Hepatocyte (in vitro differentiated cells): ENCODE measurements around the gene NEDD4L. TPM values are rescaled to one million over a fixed set of nuclear protein-coding genes. Genes with fewer than 3 reads are reported as not detected.

ENCODE experiments used
- DNase-seq: peaks from one replicate; pipeline ENCODE4 v3.0.0-alpha.2; 2016; ENCODE audit warnings: low spot score
- H2AFZ ChIP-seq: fragments of 200-600 bp; sonication (generic); 2 replicates; pipeline ENCODE4 v1.6.0; 2016; ENCODE audit warnings: antibody characterized with exemption, mild to moderate bottlenecking
- H3K27ac ChIP-seq: fragments of 200-600 bp; sonication (generic); 2 replicates; pipeline ENCODE4 v1.5.1; 2016; ENCODE audit warnings: mild to moderate bottlenecking
- H3K27me3 ChIP-seq: fragments of 200-600 bp; sonication (generic); 2 replicates; pipeline ENCODE4 v1.6.1; 2016
- H3K36me3 ChIP-seq: fragments of 200-600 bp; sonication (generic); replicated peaks from 2 replicates; pipeline ENCODE4 v1.5.1; 2016; ENCODE audit warnings: low read depth; ENCODE audit not compliant: insufficient read depth
- H3K4me1 ChIP-seq: fragments of 200-600 bp; sonication (generic); 2 replicates; pipeline ENCODE4 v1.5.1; 2016; ENCODE audit warnings: mild to moderate bottlenecking, moderate library complexity; ENCODE audit not compliant: insufficient read depth
- H3K4me2 ChIP-seq: fragments of 200-600 bp; sonication (generic); 2 replicates; pipeline ENCODE4 v1.6.0; 2016
- H3K4me3 ChIP-seq: fragments of 200-600 bp; sonication (generic); 2 replicates; pipeline ENCODE4 v1.5.1; 2016; ENCODE audit warnings: mild to moderate bottlenecking
- H3K79me2 ChIP-seq: fragments of 200-600 bp; sonication (generic); 2 replicates; pipeline ENCODE4 v1.6.0; 2017; ENCODE audit warnings: mild to moderate bottlenecking
- H3K9me2 ChIP-seq: fragments of 200-600 bp; sonication (generic); replicated peaks from 2 replicates; pipeline ENCODE4 v1.6.0; 2017; ENCODE audit warnings: mild to moderate bottlenecking; ENCODE audit not compliant: insufficient read depth
- H3K9me3 ChIP-seq: fragments of 200-600 bp; sonication (generic); 2 replicates; pipeline ENCODE4 v1.5.1; 2016; ENCODE audit warnings: low read depth, mild to moderate bottlenecking
- H4K20me1 ChIP-seq: fragments of 200-600 bp; sonication (generic); 2 replicates; pipeline ENCODE4 v1.6.0; 2016; ENCODE audit warnings: mild to moderate bottlenecking; ENCODE audit not compliant: insufficient read depth, poor library complexity, severe bottlenecking
- EZH2 ChIP-seq: fragments of 200-600 bp; sonication (generic); IDR thresholded peaks from 2 replicates; pipeline ENCODE4 v1.6.1; 2016; ENCODE audit warnings: antibody characterized with exemption, mild to moderate bottlenecking, borderline replicate concordance
- EZH2phosphoT487 ChIP-seq: fragments of 200-600 bp; sonication (generic); IDR thresholded peaks from one replicate; pipeline ENCODE4 v1.6.1; 2018; ENCODE audit warnings: antibody characterized with exemption, mild to moderate bottlenecking, low read depth, moderate library complexity; ENCODE audit not compliant: unreplicated experiment, severe bottlenecking
- WGBS: methylation state at CpG from one replicate; pipeline ENCODE4 v1.1.6; 2016; ENCODE audit warnings: low lambda C conversion rate; ENCODE audit errors: missing lambda C conversion rate; 5-methylcytosine and 5-hydroxymethylcytosine counted together
- polyA plus RNA-seq: library from polyadenylated mRNA; unstranded; fragments of >200 nt; fragmentation: Nextera tagmentation; extraction: Ambion mirVana; gene quantifications from 2 replicates; pipeline ENCODE4 v1.2.1, GENCODE V29; 2016
- total RNA-seq: library from RNA; depleted of rRNA; stranded (reverse); fragments of >200 nt; gene quantifications from 2 replicates; pipeline ENCODE4 v1.2.3, GENCODE V29; 2014
- TF ChIP-seq, protein P1 (sequence below): fragments of 200-600 bp; sonication (generic); IDR thresholded peaks from 2 replicates; pipeline ENCODE4 v1.5.1; 2016; ENCODE audit warnings: antibody characterized with exemption, mild to moderate bottlenecking; ENCODE audit not compliant: poor library complexity

NEDD4L gene
- total and polyA plus RNA-seq, 2 experiments from 2014 or later: 104 to 140 TPM

DNA sequence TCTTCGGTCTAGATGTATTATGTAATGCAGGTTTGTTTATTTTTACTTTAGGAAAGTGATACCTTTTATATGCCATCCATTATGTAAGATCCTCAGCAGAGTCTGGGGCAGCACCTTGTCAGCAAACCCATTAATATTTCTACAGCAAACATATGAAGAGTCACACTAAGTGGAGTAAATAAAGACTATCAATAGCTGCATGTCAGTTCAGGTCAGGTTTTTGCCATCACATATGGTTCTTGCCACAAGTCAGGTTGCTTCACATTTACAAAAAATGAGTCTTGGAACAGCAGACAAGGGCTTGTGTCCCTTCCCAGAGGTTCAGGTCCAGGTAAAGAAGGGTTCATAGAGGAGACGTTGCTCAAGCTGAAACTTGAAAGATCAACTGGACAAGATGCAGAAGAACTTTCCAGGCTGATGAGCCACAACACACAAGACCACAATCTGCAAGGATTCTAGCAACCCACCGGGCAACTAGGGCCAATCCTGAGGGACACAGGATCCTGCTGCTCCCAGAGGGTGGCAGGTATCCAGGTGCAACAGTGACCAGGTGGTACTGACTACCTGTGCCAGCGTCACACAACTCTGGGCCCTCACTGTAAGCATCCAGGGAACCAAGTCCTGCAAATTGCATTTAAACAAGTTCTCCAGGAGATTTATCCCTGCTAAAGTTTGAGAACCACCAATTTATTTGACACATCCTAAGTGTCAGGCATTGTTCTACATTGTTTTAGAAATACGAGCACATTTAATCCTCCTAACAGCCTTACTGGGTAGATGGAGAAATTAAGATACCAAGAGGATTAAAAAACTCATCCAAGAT, 369.0 kb downstream of the NEDD4L start:
- TF ChIP-seq EZH2: no peak
- TF ChIP-seq, protein P1, sequence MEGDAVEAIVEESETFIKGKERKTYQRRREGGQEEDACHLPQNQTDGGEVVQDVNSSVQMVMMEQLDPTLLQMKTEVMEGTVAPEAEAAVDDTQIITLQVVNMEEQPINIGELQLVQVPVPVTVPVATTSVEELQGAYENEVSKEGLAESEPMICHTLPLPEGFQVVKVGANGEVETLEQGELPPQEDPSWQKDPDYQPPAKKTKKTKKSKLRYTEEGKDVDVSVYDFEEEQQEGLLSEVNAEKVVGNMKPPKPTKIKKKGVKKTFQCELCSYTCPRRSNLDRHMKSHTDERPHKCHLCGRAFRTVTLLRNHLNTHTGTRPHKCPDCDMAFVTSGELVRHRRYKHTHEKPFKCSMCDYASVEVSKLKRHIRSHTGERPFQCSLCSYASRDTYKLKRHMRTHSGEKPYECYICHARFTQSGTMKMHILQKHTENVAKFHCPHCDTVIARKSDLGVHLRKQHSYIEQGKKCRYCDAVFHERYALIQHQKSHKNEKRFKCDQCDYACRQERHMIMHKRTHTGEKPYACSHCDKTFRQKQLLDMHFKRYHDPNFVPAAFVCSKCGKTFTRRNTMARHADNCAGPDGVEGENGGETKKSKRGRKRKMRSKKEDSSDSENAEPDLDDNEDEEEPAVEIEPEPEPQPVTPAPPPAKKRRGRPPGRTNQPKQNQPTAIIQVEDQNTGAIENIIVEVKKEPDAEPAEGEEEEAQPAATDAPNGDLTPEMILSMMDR: no peak
- no peak for TF ChIP-seq EZH2phosphoT487
- Histone ChIP-seq H4K20me1 (no peaks in the 10 kb centered on the region), H3K9me2 (no peaks in the 10 kb centered on the region), H3K4me3 (no peak overlapping the region), H3K79me2 (no peaks in the 10 kb centered on the region), H3K4me2 (no peak overlapping the region), H3K9me3 (no peaks in the 10 kb centered on the region), H3K36me3 (no peaks in the 10 kb centered on the region), H2AFZ (no peak overlapping the region), H3K4me1 (peaks cover 34% of the 10 kb centered on the region), H3K27ac (peak overlapping the region; percentile 56), H3K27me3 (no peaks in the 10 kb centered on the region)
- DNase-seq: no peak
- 72% methylated on average over 5 of the region's 5 CpGs for WGBS

DNA sequence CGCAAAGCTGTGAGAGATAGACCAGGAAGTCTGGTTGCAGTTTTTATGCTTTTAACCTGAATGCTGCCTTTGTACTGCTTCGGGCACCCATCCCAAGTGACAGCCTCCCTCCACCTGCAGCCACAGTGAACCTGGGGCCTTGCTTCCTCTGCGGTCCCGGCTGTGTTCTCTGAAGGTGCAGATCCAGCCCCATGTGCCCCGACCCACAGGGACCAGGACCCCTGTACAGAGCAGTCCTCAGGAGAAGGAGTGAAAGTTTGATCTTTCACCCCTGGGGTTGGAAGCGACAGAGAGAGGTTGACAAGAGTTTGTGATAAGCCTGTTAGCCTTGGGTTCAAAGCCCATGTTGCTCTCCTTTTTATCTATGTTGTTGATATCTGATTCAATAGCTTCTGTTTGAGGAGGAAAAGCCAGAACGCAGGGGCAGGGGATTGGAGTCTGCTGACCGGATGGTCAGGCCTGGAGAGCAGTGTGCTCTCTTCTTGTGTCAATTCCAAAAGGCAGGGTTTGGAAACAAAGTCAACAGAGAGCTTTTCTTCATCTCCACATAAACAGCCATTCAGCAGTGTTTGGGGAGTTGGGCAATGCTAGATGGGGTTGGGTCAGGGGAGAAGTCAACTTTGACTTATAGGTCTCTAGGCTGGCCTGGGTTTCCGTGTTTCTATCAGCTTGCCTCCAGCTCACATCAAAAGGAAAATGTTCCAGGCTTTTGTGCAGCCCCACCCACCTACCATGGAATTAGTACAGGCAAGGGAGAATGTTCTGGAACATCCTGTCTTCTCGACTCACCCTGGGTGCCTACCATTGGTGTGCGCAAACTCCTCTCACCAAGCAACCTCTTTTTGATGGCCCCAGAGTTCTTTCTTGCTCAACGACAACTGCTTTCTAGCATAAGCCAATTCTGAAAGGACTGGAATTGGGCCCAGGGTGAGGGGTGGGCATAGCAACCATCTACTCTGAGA, 369.9 kb downstream of the NEDD4L start:
- Histone ChIP-seq H3K4me2 (no peak overlapping the region), H3K27me3 (no peaks in the 10 kb centered on the region), H3K79me2 (no peaks in the 10 kb centered on the region), H3K4me1 (peaks cover 25% of the 10 kb centered on the region), H3K9me3 (no peaks in the 10 kb centered on the region), H3K9me2 (no peaks in the 10 kb centered on the region), H3K36me3 (no peaks in the 10 kb centered on the region), H4K20me1 (no peaks in the 10 kb centered on the region), H3K27ac (peak overlapping the region; percentile 66), H3K4me3 (no peak overlapping the region), H2AFZ (no peak overlapping the region)
- TF ChIP-seq, protein P1: no peak
- TF ChIP-seq EZH2phosphoT487 (no peak), EZH2 (no peak)
- WGBS: 65% methylated on average over 12 of the region's 12 CpGs
- peak; percentile 53 for DNase-seq

DNA sequence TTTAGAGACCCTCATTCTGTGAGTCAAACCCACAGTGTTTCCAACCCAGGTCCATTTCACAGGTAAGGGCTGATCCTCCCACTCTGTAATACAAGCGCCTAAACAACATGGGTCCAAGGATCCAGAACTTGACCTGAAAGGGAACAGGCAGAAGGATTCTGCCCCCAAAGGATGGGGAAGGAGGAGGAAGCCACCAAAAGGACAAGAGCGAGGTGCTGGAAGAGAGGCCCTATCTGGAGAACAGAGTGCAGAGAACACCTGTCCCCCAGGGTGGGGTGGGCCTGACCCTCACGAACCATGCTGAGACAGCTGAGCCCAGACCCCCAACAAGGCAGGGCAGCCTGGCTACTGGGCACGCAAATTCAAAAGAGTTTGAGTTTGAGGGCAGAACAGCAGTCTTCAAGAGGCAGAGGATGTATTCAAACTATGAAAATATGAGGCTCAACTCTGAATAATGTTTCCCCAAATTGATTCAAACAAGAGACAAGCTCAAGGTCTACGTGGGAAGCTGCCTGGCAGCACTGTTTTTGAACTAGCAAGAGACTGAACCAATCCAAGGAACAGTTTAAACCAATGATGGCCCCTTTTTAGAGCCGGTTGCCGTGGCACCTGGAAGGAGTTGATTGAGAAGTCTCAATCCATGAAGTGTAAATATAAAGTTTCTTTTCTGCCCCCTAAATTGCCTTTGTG, 372.1 kb downstream of the NEDD4L start:
- H3K79me2 ChIP-seq: no peaks in the 10 kb centered on the region
- H4K20me1 ChIP-seq: no peaks in the 10 kb centered on the region
- no peak overlapping the region for H2AFZ ChIP-seq
- H3K36me3 ChIP-seq: no peaks in the 10 kb centered on the region
- H3K4me3 ChIP-seq: no peak overlapping the region
- H3K9me2 ChIP-seq: no peaks in the 10 kb centered on the region
- H3K4me1 ChIP-seq: peaks cover 23% of the 10 kb centered on the region
- H3K27me3 ChIP-seq: no peaks in the 10 kb centered on the region
- DNase-seq: no peak
- H3K4me2 ChIP-seq: peak overlapping the region; percentile 13
- 85% methylated on average over 7 of the region's 7 CpGs for WGBS
- no peak overlapping the region for H3K27ac ChIP-seq
- TF ChIP-seq EZH2phosphoT487 (no peak), EZH2 (no peak)
- TF ChIP-seq, protein P1: no peak
- no peaks in the 10 kb centered on the region for H3K9me3 ChIP-seq
